OCI-LY3 (cell line): ENCODE results near the gene ROBO1.
A peak's percentile ranks its signal among the peaks of the same experiment; 100 is the strongest.

Source experiments
- EZH2phosphoT487 ChIP-seq: fragments of 200-600 bp; shearing (Covaris generic); IDR thresholded peaks from 2 replicates; pipeline ENCODE4 v1.6.1; 2018; ENCODE audit warnings: antibody characterized with exemption, mixed run types, low read depth
- TF ChIP-seq, protein P1 (sequence below): fragments of 200-600, 300-600 bp; sonication (generic); IDR thresholded peaks from 2 replicates; pipeline ENCODE4 v1.5.1; 2014; ENCODE audit warnings: antibody characterized with exemption, low read length, low read depth

DNA sequence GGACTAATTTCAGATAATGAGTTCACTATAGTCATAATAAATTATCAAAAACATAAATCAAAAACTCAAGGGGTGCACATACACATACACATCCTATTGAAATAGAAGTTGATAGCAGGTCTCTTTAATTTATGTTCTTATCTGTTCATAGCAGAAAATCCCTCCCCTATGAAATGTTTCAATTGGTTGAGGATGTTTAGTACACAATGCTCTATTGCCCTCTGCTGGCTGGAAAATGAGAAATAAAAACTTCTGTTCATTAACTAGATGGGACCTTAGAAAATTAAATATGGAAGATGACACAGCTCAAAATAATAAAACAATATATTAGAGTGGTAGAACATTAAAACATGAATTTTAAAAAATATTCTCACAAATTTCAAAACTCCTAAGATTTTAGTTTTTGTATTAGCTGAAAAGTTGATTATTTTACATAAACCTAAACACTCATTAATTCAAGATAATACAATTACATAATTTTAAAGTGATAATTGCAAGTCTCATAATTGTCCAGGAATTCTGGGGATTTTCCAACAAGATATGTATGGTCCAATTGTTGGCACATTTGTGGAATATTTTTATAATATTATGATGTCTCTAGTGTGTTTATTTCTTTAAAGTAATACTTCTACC is 735.0 kb downstream of the ROBO1 start:
- TF ChIP-seq, protein P1, sequence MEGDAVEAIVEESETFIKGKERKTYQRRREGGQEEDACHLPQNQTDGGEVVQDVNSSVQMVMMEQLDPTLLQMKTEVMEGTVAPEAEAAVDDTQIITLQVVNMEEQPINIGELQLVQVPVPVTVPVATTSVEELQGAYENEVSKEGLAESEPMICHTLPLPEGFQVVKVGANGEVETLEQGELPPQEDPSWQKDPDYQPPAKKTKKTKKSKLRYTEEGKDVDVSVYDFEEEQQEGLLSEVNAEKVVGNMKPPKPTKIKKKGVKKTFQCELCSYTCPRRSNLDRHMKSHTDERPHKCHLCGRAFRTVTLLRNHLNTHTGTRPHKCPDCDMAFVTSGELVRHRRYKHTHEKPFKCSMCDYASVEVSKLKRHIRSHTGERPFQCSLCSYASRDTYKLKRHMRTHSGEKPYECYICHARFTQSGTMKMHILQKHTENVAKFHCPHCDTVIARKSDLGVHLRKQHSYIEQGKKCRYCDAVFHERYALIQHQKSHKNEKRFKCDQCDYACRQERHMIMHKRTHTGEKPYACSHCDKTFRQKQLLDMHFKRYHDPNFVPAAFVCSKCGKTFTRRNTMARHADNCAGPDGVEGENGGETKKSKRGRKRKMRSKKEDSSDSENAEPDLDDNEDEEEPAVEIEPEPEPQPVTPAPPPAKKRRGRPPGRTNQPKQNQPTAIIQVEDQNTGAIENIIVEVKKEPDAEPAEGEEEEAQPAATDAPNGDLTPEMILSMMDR, result peak; percentile 76
- TF ChIP-seq EZH2phosphoT487, result no peak
